GM12874 (cell line): Measurements from ENCODE around the gene ZXDA.
"Not testable (repeated sequence)": the region's sequence is repeated elsewhere in the genome, so short reads cannot be mapped to it uniquely, and the experiment has no call there.

Experiments used
- CTCF ChIP-seq: IDR thresholded peaks from 2 replicates; pipeline ENCODE4 v1.5.1; 2011; ENCODE audit warnings: low read depth, mild to moderate bottlenecking, control low read depth, low read length, moderate library complexity; ENCODE audit not compliant: insufficient read depth

The ZXDA gene, protein sequence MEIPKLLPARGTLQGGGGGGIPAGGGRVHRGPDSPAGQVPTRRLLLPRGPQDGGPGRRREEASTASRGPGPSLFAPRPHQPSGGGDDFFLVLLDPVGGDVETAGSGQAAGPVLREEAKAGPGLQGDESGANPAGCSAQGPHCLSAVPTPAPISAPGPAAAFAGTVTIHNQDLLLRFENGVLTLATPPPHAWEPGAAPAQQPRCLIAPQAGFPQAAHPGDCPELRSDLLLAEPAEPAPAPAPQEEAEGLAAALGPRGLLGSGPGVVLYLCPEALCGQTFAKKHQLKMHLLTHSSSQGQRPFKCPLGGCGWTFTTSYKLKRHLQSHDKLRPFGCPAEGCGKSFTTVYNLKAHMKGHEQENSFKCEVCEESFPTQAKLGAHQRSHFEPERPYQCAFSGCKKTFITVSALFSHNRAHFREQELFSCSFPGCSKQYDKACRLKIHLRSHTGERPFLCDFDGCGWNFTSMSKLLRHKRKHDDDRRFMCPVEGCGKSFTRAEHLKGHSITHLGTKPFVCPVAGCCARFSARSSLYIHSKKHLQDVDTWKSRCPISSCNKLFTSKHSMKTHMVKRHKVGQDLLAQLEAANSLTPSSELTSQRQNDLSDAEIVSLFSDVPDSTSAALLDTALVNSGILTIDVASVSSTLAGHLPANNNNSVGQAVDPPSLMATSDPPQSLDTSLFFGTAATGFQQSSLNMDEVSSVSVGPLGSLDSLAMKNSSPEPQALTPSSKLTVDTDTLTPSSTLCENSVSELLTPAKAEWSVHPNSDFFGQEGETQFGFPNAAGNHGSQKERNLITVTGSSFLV

GRCh38 chrX:57910287-57910912 is at the start of gene ZXDA:
TSS of gene ZXDA (minus strand) at chrX:57910458. CDS start at chrX:57910420, 38 bp downstream.
- not testable (repeated sequence) for TF ChIP-seq CTCF

DNA sequence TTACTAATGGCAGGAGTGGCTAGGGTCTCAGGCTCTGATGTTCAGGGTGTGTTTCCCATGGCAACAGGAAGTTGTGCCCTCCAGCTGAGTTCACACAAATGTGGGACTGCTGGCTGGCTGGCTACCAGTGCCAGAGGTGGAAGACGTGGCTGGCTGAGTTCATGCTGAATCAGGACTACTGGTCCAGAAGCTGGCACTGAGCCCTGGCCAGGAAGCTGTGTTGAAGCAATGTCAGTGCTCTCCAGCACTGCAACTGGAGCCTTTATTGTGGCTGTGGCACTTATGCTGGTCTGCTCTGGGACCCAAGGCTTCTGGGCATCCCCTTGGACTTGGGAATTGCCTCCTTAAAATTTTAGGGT is 42.0 kb upstream of the ZXDA start:
- TF ChIP-seq CTCF: no peak

GRCh38 chrX:57951666-57952319 is 41.5 kb upstream of the ZXDA start:
- TF ChIP-seq CTCF: no peak

DNA sequence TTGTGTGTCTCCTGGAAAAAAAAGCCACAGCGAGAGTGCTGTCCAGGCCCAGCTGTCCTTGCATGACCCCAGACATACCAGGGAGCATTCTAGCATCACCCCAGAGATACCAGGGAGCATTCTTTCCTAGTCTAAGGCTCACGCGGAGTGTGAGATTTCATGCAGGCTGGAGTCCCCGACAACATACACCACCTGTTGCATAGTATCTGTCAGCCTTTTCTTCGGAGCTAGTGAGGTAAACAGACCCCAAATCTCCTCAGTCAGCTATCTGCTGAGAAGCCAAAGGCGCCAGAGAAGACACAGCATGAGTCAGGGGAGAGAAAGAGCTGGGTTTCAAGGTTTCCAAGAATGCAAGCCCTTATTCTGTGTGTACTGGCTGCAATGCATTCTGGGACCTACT is 23.1 kb upstream of the ZXDA start:
- no peak for TF ChIP-seq CTCF

- no peak for TF ChIP-seq CTCF
These were observed 22.0 kb upstream of the ZXDA start for GRCh38 chrX:57932266-57932665.

DNA sequence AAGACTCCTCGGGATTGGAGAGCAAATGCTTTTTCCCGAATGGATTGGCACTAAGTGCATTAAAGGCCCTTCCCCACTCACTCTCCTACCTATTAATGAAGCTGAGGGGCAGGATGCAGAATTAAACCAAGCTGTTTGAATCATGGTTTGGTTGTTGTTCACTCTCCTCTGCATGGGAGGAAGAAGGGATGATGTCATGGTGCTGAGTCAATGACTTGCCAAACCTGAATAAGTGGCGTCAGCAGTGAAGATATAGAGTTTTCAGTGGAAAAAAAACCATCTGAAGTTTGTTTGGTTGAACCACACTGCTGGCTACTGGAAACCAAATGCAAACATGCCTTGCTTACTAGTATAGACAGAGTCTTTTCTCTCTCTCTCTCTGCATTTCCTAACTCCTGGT is 19.8 kb upstream of the ZXDA start:
- TF ChIP-seq CTCF: no peak

GRCh38 chrX:57929373-57929772 is 19.1 kb upstream of the ZXDA start:
- TF ChIP-seq CTCF: no peak; the same call in 1 of the 2 replicates
